Type B pancreatic cell (in vitro differentiated cells): ENCODE data around the gene SYT12. TPM values are rescaled to one million over a fixed set of nuclear protein-coding genes. Genes with fewer than 3 reads are reported as not detected.

ENCODE experiments used
- DNase-seq: peaks from one replicate; pipeline ENCODE4 v3.0.0; 2021; ENCODE audit warnings: mixed read lengths; ENCODE audit not compliant: unreplicated experiment; ENCODE audit errors: extremely low spot score
- H3K27ac Mint-ChIP-seq: 2 replicates; pipeline ENCODE4 v1.8.0; 2021; ENCODE audit warnings: mild to moderate bottlenecking, mixed read lengths
- H3K27me3 Mint-ChIP-seq: 2 replicates; pipeline ENCODE4 v1.8.0; 2021; ENCODE audit warnings: mixed read lengths
- H3K36me3 Mint-ChIP-seq: 2 replicates; pipeline ENCODE4 v1.8.0; 2021; ENCODE audit warnings: mixed read lengths
- H3K4me1 Mint-ChIP-seq: one replicate; pipeline ENCODE4 v1.8.0; 2021; ENCODE audit warnings: mixed read lengths; ENCODE audit not compliant: unreplicated experiment
- H3K4me3 Mint-ChIP-seq: 2 replicates; pipeline ENCODE4 v1.8.0; 2021; ENCODE audit warnings: mild to moderate bottlenecking, mixed read lengths
- H3K9me3 Mint-ChIP-seq: 2 replicates; pipeline ENCODE4 v1.8.0; 2021; ENCODE audit warnings: mixed read lengths
- total RNA-seq: library from RNA; stranded (reverse); gene quantifications from 2 replicates; pipeline ENCODE4 v1.2.1, GENCODE V29; 2021; ENCODE audit warnings: low replicate concordance
- TF ChIP-seq, protein P1 (sequence below): fragments of 200-600 bp; sonication (generic); conservative IDR thresholded peaks from 2 replicates; pipeline ENCODE4 v1.5.0; 2021; ENCODE audit warnings: antibody characterized with exemption, mild to moderate bottlenecking

Gene SYT12
- total RNA-seq, 1 donor from 2014 or later: 0.24 TPM

DNA sequence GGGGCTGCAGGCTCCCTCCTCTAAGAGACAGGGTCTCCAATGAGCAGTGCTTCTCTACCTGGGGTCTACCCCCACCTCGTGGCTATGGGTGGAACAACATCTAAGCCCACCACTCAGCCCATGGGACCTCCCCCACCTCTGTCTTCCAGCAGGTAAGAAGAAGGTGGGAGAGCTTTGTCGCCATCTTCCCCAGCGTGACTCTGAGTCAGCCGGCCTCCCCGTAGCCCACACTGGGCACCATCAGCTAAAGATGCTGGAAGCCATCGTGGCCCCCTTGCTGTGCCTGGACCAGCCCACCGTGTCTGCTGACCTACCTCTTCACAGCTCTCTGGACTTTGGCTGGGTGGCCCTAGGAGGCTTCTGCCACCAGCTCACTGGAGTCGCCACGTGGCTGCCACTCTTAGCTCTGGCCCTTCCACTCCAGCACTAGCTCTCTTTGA, 46.9 kb upstream of the SYT12 start:
- no peaks in the 10 kb centered on the region for H3K27me3 Mint-ChIP-seq
- H3K4me3 Mint-ChIP-seq: no peak overlapping the region
- H3K9me3 Mint-ChIP-seq: no peaks in the 10 kb centered on the region
- TF ChIP-seq, protein P1, sequence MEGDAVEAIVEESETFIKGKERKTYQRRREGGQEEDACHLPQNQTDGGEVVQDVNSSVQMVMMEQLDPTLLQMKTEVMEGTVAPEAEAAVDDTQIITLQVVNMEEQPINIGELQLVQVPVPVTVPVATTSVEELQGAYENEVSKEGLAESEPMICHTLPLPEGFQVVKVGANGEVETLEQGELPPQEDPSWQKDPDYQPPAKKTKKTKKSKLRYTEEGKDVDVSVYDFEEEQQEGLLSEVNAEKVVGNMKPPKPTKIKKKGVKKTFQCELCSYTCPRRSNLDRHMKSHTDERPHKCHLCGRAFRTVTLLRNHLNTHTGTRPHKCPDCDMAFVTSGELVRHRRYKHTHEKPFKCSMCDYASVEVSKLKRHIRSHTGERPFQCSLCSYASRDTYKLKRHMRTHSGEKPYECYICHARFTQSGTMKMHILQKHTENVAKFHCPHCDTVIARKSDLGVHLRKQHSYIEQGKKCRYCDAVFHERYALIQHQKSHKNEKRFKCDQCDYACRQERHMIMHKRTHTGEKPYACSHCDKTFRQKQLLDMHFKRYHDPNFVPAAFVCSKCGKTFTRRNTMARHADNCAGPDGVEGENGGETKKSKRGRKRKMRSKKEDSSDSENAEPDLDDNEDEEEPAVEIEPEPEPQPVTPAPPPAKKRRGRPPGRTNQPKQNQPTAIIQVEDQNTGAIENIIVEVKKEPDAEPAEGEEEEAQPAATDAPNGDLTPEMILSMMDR: peak; percentile 85
- no peak overlapping the region for H3K27ac Mint-ChIP-seq
- H3K4me1 Mint-ChIP-seq: peaks cover 4% of the 10 kb centered on the region
- no peak for DNase-seq
- H3K36me3 Mint-ChIP-seq: no peaks in the 10 kb centered on the region

DNA sequence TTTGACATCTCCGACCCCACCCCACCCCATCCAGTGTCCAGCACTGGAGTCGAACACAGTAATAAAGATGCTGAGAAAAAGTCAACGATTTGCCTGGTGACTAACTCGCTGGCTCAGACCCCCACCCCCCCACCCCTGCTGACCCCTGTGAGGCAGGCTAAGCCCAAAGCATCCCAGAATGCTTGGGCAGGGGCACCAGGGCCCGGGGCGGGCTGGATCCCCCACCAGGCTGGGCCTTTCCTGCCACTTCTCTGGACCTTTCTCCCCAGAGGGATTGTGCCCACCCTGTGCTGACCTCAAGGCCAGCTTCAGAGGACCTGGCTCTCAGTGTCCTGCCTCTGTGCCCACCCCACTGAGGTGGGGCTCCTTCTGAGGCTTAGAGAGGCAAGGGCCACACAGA, 46.0 kb upstream of the SYT12 start:
- TF ChIP-seq, protein P1: no peak
- Mint-ChIP-seq H3K4me3 (no peak overlapping the region), H3K36me3 (no peaks in the 10 kb centered on the region)

GRCh38 chr11:66978229-66978628, 44.7 kb upstream of the SYT12 start:
- Mint-ChIP-seq H3K4me1 (peaks cover 7% of the 10 kb centered on the region), H3K27ac (no peak overlapping the region), H3K36me3 (no peaks in the 10 kb centered on the region), H3K4me3 (no peak overlapping the region), H3K27me3 (no peaks in the 10 kb centered on the region), H3K9me3 (no peaks in the 10 kb centered on the region)
- DNase-seq: no peak
- TF ChIP-seq, protein P1: no peak

More for the DNA sequence above, 46.0 kb upstream of the SYT12 start:
- peaks cover 4% of the 10 kb centered on the region for H3K4me1 Mint-ChIP-seq
- H3K9me3 Mint-ChIP-seq: no peaks in the 10 kb centered on the region
- H3K27me3 Mint-ChIP-seq: no peaks in the 10 kb centered on the region
- no peak overlapping the region for H3K27ac Mint-ChIP-seq
- DNase-seq: no peak

DNA sequence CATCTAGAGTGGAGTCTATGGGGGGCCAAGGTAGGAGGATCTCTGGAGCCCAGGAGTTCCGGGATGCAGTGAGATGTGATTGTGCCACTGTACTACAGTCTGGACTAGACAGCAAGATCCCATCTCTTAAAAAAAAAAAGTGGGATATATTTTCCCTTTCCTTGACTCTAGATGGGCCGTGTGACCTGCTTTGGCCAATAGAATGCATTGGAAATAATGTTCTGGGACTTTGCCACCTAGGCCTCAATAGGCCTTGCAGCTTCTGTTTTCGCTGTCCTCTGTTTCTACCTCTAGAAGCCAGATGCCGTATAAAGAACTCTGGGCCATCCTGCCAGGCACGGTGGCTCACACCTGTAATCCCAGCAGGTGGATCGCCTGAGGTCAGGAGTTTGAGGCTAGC, 44.2 kb upstream of the SYT12 start:
- no peaks in the 10 kb centered on the region for H3K36me3 Mint-ChIP-seq
- H3K27me3 Mint-ChIP-seq: no peaks in the 10 kb centered on the region
- DNase-seq: no peak
- peaks cover 7% of the 10 kb centered on the region for H3K4me1 Mint-ChIP-seq
- no peaks in the 10 kb centered on the region for H3K9me3 Mint-ChIP-seq
- TF ChIP-seq, protein P1: no peak
- H3K27ac Mint-ChIP-seq: no peak overlapping the region
- H3K4me3 Mint-ChIP-seq: no peak overlapping the region

DNA sequence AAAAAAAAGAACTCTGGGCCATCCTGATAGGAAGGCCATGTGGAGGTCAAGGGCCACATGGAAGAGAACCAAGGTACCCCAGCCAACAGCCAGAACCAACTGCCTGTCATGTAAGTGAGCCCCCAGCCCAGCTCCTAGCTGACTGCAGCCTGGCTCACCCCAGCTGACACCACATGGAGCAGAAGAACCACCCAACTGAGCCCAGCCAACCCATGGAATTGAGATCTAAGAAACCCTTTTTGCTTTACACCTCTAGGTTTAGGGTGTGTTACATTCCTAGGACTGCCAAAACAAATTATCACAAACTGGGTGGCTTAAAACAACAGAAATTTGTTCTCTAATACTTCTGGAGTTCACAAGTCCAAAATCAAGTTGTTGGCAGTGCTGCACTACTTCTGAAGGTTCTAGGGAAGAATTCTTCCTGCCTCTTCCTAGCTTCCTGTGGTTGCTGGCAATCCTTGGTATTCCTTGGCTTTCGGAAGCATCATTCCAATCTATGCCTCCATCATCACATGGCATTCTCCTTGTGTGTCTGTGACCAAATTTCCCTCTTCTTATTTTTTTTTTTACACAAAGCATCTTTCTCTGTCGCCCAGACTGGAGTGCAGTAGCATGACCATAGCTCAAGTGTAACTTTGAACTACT, 43.5 kb upstream of the SYT12 start:
- Mint-ChIP-seq H3K27ac (no peak overlapping the region), H3K9me3 (no peaks in the 10 kb centered on the region)

More for the DNA sequence above, 43.5 kb upstream of the SYT12 start:
- DNase-seq: no peak
- TF ChIP-seq, protein P1: no peak
- peaks cover 7% of the 10 kb centered on the region for H3K4me1 Mint-ChIP-seq
- H3K36me3 Mint-ChIP-seq: no peaks in the 10 kb centered on the region
- H3K4me3 Mint-ChIP-seq: no peak overlapping the region
- H3K27me3 Mint-ChIP-seq: no peaks in the 10 kb centered on the region
